Measurements from ENCODE around the gene RPTOR. TPM values are rescaled to one million over a fixed set of nuclear protein-coding genes. Genes with fewer than 3 reads are reported as not detected.

Gene RPTOR
- total and polyA plus RNA-seq, 10 of the 15 experiments (the other 5 are each of a cell fraction or from before 2014, with no cell fraction given): 0.18 to 32.1 (median 7.8) TPM

- H3K79me2 ChIP-seq (ENCODE audit: control insufficient read depth, insufficient read depth, low read length): peaks cover 2% of the 10 kb centered on the region
- no peaks in the 10 kb centered on the region; a peak in 2 of 4 replicates for H3K36me3 ChIP-seq (ENCODE audit: control insufficient read depth in 2 of 2, insufficient read depth in 2 of 2, low read length in 1 of 2)
- BruUV-seq (replicated peaks): no TSS peak
- TF ChIP-seq NFYA (IDR thresholded peaks at IDR 0.05; ENCODE audit: borderline replicate concordance, low read depth, low read length): no peak
- TF ChIP-seq ZSCAN29 (IDR thresholded peaks at IDR 0.05): no peak
- no peak overlapping the region for H3K4me3 ChIP-seq
- ChIA-PET CTCF (no interaction called here), RAD21 (ENCODE audit: unreplicated experiment) (no interaction called here), SMC1A (ENCODE audit: uncharacterized antibody, unreplicated experiment) (interaction anchor here (0.7 kb wide), 1 partner anchor 24 kb away, joined by 3 read pairs; no protein-coding TSS in a partner anchor), POLR2A (no interaction called here)
- H3K4me2 ChIP-seq (ENCODE audit: control insufficient read depth, insufficient read depth): no peak overlapping the region
- DNase-seq (ENCODE audit: low read depth, low spot score) (no peak), ATAC-seq (no peak), FAIRE-seq (no peak)
- no peak overlapping the region for H3K27ac ChIP-seq (ENCODE audit: control insufficient read depth, insufficient read depth)
- no peaks in the 10 kb centered on the region for H4K20me1 ChIP-seq (ENCODE audit: control insufficient read depth, insufficient read depth)
- H3K27me3 ChIP-seq (replicated peaks in 1 of 2; ENCODE audit: control insufficient read depth in 2 of 2, insufficient read depth in 2 of 2, low read length in 1 of 2): no peaks in the 10 kb centered on the region
- H2AFZ ChIP-seq (ENCODE audit: control insufficient read depth, low read depth, low read length): no peak overlapping the region
- H3K9me3 ChIP-seq (replicated peaks; ENCODE audit: control insufficient read depth, insufficient read depth, low read length): no peaks in the 10 kb centered on the region
- WGBS (ENCODE audit: insufficient coverage, insufficient replicate concordance, low lambda C conversion rate, missing lambda C conversion rate): 64% methylated on average over 3 of the region's 3 CpGs
- intact Hi-C loops (cut with micrococcal nuclease; ENCODE audit: unreplicated experiment) (no loop called here), in situ Hi-C loops (cut with MboI) (no loop called here)
- H3K9ac ChIP-seq (ENCODE audit: control insufficient read depth, insufficient read depth, low read length): no peak overlapping the region
- peaks cover 6% of the 10 kb centered on the region for H3K4me1 ChIP-seq (ENCODE audit: control insufficient read depth, insufficient read depth, low read length)
These were observed 178.0 kb downstream of the RPTOR start for GRCh38 chr17:80722661-80723060.

- in situ Hi-C loops (cut with MboI): no loop called here
- Histone ChIP-seq H4K20me1 (ENCODE audit: control insufficient read depth, insufficient read depth) (no peaks in the 10 kb centered on the region), H3K9me3 (replicated peaks; ENCODE audit: control insufficient read depth, insufficient read depth, low read length) (no peaks in the 10 kb centered on the region), H3K27me3 (replicated peaks in 1 of 2; ENCODE audit: control insufficient read depth in 2 of 2, insufficient read depth in 2 of 2, low read length in 1 of 2) (no peaks in the 10 kb centered on the region), H3K27ac (ENCODE audit: control insufficient read depth, insufficient read depth) (no peak overlapping the region), H3K4me3 (no peak overlapping the region), H3K9ac (ENCODE audit: control insufficient read depth, insufficient read depth, low read length) (no peak overlapping the region), H2AFZ (ENCODE audit: control insufficient read depth, low read depth, low read length) (no peak overlapping the region), H3K36me3 (ENCODE audit: control insufficient read depth in 2 of 2, insufficient read depth in 2 of 2, low read length in 1 of 2) (no peaks in the 10 kb centered on the region; a peak in 2 of 4 replicates), H3K4me1 (ENCODE audit: control insufficient read depth, insufficient read depth, low read length) (peaks cover 6% of the 10 kb centered on the region), H3K4me2 (ENCODE audit: control insufficient read depth, insufficient read depth) (no peak overlapping the region), H3K79me2 (ENCODE audit: control insufficient read depth, insufficient read depth, low read length) (no peaks in the 10 kb centered on the region; the same call in none of the 2 replicates)
- no TSS peak for BruUV-seq (replicated peaks)
- POLR2A ChIA-PET: no interaction called here
- DNase-seq (ENCODE audit: low read depth, low spot score) (no peak), FAIRE-seq (no peak), ATAC-seq (no peak)
- CTCF ChIA-PET: no interaction called here
- SMC1A ChIA-PET (ENCODE audit: uncharacterized antibody, unreplicated experiment): interaction anchor here (1.0 to 1.1 kb wide), 2 partner anchors 9 to 12 kb away, joined by 3 to 5 read pairs; no protein-coding TSS in a partner anchor
- RAD21 ChIA-PET (ENCODE audit: unreplicated experiment): no interaction called here
- intact Hi-C loops (cut with micrococcal nuclease; ENCODE audit: unreplicated experiment): no loop called here
- WGBS (ENCODE audit: insufficient coverage, insufficient replicate concordance, low lambda C conversion rate, missing lambda C conversion rate): 59% methylated on average over 16 of the region's 16 CpGs
- TF ChIP-seq EZH2 (IDR thresholded peaks at IDR 0.05; ENCODE audit: borderline replicate concordance, control insufficient read depth, low read depth, low read length) (no peak), IRF3 (IDR thresholded peaks at IDR 0.05) (no peak), ZNF274 (IDR thresholded peaks at IDR 0.05; ENCODE audit: insufficient read depth, insufficient read length) (no peak), MYB (IDR thresholded peaks at IDR 0.05; ENCODE audit: borderline replicate concordance, low read depth, low read length) (no peak), EED (IDR thresholded peaks at IDR 0.05; ENCODE audit: low read depth) (no peak), SUPT20H (IDR thresholded peaks at IDR 0.05; ENCODE audit: borderline replicate concordance, control insufficient read depth, low read depth, low read length) (no peak), ZBTB11 (CRISPR knock-in tag; IDR thresholded peaks at IDR 0.05) (no peak), SREBF1 (IDR thresholded peaks at IDR 0.05; ENCODE audit: low read length) (no peak), FOXK2 (IDR thresholded peaks at IDR 0.05) (no peak), RELA (IDR thresholded peaks at IDR 0.05; ENCODE audit: borderline replicate concordance, partially characterized antibody) (no peak), POLR2AphosphoS5 (IDR thresholded peaks at IDR 0.05; ENCODE audit: low read length) (no peak), RBBP5 (conservative IDR thresholded peaks at IDR 0.05) (no peak), IKZF2 (IDR thresholded peaks at IDR 0.05) (no peak)
These were observed 180.2 kb downstream of the RPTOR start for GRCh38 chr17:80724775-80725266.
